Inflammatory macrophage treated with lipopolysaccharide for 4 hours (primary cell): ENCODE results near the gene MYO5A.
"Not testable (repeated sequence)": the region's sequence is repeated elsewhere in the genome, so short reads cannot be mapped to it uniquely, and the experiment has no call there.

Source experiments
- DNase-seq: peaks from one replicate; pipeline ENCODE4 v3.0.0-alpha.2; 2020

Gene MYO5A

DNA sequence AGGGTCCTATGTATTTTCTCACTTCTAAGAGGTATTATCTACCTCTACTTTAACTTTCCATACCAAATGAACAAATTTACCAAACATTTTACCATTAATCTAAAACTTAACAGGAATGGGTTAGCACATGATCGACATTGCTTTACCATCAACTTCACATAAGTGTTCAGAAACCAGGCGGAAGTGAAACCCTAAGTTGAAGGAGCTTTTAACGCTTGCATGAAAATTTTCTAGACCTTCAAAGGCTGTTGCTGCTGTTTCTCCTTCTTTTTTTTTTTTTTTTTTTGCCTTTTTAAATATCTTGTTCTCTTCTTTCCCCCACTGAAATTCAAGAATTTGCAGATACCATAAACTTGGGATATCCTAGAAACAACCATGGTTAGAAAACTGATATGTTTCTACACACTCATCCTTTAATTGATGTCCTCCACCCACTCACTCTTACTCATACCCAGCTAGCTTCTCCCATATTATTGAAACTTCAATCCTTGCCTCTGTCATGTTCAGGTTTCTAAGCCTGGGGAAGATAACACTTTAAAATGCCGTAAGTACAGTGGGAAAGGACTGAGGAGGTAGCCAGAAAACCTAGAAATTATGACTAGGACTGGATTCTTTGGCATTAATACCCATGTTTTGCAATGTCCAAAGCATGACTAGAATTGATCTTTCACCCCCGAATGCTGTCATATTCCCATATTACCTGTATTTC is 24.7 kb downstream of the MYO5A start:
- peak; percentile 83 for DNase-seq

DNA sequence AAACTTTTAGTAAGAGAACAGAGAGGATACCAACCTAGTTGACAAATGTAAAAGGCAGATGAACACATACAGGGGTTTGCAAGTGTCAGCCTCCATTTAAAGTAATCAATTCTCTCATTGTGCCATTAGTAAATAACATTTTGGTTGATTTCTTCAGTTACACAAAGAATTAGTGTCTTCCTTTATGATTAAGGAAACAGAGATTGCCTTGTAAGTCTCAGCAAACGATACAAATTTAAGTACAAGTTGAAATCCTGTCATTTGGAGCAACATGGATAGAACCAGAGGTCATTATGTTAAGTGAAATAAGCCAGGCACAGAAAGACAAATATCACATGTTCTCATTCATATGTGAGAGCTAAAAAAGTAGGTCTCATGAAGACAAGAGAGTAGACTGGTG is 26.1 kb downstream of the MYO5A start:
- no peak for DNase-seq

DNA sequence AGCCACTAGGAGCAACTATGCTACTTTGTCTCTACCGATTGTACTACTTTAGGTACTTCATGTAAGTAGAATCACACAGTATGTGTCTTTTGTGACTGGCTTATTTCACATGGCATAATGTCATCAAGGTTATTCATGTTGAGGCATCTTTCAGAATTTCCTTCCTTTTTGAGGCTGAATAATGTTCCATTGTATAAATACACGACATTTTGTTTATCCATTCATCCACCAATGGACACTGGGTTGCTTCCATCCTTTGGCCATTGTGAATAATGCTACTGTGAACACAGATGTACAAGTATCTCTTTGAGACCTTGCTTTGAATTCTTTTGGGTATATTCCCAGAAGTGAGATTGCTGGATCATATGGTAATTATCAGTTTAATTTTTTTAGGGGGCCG is 29.2 kb downstream of the MYO5A start:
- no peak for DNase-seq

DNA sequence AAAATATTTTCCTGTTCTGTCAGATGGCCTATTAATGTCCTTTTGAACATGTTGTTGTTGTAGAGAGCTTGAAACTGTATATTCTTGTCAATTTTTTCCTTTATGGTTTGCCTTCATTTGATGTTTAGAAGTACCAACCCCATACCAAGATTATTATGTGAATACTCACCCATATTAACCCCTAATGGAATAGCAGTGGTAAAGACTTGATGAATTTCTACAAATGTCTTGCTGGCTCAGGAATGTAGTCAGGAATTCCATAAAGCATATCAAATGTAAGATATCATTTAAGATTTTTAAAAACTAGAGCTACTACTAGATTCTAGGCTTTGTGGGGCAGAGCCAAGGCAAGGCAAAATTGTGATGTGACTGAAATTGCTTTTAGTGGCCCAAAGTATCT is 30.0 kb downstream of the MYO5A start:
- no peak for DNase-seq

DNA sequence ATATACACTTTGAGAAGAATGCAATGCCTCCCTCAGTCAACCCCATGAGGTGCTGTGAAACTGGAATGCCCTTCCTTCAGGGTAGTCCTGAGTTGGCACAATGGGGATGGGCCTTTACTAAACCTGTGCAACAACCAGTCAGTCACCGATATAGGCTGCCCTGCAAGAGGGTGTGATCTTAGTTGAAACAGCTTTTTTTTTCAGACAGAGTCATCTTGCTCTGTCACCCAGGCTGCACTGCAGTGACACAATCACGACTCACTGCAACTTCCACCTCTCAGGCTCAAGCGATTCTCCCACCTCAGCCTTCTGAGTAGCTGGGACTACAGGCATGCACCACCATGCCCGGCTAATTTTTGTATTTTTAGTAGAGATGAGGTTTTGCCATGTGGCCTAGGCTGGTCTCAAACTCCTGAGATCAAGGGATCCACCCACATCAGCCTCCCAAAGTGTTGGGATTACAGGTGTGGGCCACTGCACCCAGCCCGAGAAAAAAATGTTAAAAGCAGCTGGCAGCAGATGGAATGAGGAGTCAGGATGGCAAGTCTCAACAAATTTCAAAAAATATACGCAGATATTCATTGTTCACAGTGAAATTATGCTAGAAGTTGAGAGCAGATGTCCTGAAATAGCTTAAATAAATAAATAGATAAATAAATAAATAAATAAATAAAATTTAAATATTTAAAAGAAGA is 31.8 kb downstream of the MYO5A start:
- peak; percentile 72 for DNase-seq

DNA sequence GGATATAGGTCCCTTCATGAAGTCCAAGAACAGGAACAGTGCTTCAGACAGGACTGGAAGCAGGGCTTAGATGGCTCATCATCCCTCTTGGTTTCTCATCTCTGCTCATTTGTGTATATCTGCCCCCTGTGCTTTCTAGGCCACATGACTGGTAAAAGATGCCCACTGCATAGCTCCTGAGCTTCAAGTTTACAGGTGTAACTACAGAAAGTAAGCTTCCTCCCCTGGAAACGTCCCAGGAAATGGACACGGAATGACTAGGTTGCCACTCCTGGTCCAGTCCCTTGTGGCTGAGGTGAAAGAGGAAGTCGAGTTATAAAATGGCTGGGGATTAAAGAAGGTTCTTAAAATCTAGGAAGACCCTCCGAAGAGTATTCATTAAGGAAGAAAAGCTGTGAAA is 32.5 kb downstream of the MYO5A start:
- DNase-seq, result no peak

DNA sequence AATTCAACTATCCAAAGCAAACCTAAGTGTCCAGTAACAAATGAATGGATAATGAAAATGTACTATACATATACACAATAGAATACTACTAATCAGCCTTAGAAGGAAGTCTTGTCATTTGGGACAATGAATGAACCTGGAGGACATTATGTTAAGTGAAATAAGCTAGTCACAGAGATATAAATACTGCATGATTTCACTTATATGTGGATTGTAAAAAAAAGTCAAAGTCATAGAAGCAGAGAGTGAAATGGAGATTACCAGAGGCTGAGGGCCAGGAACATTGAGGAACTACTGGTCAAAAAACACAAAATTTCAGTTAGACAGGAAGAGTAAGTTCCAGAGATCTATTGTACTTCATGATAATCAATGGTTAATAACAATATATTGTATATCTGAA is 33.6 kb downstream of the MYO5A start:
- no peak for DNase-seq

DNA sequence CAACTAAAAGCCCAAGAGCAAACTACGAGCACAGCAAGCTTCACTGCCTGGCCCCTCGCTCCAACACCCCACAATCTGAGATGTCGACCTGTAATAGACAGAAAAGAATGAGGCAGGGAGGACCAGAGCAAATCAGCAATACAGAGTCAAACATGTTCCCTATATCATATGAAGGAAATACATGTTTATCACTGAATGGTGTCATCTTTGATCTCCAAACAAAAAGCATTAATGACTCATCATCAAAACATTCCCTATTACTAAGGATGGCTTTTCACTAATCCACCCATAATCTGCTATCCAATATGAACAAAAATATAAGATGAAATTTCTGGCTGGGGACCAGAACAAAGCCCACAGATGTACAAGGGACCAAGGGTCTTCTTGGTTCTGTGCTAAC is 34.7 kb downstream of the MYO5A start:
- no peak for DNase-seq

DNA sequence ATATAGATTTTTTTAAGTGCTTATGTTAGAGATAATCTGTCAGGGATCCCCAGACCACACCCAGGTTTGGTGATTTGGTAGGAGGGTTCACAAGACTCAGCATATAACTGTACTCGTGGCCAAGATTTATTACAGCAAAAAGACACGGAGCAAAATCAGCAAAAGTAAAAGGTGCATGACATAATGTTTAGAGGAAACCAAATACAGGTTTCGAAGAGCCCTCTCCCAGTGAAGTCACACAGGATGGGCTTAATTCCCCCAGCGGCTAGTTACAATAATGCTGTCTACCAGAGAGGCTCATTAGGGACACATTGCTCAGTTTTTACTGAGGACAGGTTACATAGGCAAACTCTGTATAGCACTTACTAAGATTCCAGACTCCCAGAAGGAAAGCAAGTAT is 36.5 kb downstream of the MYO5A start:
- no peak for DNase-seq

DNA sequence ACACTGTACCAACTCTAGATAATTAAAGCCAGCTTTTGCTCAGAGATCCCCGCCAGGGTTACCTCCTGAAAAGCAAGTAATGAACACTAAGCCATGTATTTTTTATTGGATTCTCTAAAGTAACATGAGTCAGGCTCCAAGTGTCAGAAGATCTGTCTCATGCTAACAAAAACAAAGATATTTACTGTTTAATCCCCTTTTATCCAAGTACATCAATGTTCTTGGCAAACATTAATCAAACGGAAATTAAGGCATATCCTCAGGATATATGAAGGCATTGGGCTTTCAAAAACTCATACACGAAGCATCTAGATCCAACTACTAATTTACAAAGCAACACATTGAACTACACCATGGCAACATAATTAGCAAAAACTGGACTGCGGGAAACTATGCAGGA is 37.2 kb downstream of the MYO5A start:
- no peak for DNase-seq

DNA sequence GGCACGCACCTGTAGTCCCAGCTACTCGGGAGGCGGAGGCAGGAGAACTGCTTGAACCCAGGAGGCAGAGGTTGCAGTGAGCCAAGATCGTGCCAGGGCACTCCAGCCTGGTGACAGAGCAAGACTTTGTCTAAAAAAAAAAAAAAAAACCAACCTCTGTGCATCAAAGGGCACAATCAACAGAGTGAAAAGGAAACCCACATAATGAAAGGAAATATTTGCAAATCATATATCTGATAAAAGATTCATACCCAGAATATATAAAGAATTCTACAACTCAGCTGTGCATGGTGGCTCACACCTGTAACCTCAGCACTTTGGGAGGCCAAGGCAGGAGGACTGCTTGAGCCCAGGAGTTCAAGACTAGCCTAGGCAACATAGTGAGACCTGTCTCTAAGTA is 39.2 kb downstream of the MYO5A start:
- DNase-seq, result not testable (repeated sequence)

DNA sequence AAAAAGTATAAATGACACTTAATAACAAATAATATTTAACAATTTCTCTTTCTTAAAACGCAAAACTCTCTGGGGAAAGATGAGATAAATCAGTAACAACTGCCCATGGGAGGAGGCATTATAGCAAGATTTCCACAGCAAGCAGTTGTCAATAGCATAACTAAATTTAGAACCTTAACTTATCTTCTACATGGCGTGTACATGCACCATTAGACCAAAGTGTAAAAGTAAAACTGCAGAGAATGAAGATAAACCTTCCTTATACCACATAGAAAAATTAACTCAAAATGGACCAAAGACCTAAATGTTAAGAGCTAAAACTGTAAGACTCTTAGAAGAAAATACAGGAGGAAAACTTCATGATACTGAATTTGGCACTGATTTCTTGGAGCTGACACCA is 39.9 kb downstream of the MYO5A start:
- DNase-seq, result no peak

DNA sequence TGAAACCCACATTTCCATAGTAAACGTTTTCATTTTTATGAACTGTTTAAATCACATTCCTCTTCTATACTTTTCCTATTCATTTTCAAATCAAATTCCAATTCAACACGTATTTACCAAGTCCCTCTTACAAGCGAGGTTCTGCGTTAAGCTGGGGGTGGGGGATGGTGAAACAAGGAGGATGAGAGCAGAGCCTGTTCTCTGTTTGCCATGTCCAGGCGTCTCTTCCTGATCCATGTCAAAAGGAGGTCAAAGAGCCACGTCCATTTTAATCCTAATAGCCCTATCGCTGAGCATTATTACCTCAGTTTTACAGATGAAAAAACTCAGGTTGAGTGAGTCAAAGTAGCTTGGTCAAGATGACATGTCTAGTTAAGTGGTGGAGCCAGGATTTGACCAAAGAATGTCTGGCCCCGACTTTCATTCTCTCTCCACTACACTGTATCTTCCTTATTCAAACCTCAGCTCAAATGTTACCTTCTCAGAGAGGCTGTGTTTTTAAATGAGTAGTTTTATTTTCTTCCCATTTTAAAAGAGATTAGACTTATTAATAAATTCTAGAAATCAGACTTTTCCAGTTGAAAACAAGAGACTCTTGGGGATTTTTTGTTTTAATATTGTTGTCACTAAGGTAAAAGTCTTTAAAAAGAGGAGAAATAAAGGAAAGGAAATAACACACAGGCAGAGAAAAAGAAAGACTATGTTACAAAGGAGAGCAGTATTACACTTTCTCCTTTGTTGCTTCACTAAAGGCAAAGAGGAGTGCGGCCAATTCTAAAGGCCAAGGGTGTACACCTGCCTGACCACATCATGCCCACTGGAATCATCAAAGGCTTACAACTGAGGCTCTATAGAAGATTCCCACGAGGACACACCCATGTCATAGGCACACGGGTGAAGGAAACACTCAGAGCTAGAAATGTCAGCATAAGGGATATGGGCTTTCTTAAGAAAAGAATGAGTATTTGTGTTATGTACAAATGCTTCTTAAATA is 42.4 kb downstream of the MYO5A start:
- no peak for DNase-seq

DNA sequence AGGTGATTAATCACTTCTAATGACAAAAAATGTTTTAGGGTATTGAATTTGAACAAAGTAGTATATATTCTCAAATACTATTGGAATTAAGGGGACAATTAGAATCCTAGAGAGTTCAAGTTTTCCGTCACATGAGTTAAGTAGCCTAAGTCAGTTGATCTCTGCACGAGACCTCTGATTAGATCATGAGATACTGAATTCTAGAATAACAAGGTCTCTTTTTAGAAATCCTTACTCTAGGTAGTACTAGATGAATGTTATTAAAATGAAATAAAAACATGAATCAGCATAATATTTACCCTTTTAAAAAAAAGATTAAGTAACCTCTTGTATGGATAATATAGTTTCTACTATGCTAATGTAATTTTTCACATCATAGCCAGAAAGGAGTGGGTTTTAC is 43.4 kb downstream of the MYO5A start:
- no peak for DNase-seq

DNA sequence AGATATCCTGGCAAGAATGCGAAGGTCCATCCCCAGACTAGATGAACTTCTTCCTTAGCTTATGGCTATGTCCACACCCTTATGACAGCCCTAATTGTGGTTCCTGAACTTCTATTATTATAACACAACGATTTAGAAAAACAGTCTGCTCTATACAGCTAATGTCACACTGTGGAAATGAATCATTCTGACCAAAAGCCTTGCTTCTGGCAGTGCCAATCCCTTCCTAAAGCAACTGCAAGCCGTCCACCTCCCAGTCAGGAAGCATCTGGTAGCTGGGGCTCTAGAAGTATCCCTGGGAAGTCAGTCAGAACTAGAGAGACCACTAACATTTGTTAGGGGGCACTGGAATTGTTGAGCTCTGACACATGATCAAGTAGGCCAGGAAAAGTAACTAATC is 45.0 kb downstream of the MYO5A start:
- peak; percentile 72 for DNase-seq

DNA sequence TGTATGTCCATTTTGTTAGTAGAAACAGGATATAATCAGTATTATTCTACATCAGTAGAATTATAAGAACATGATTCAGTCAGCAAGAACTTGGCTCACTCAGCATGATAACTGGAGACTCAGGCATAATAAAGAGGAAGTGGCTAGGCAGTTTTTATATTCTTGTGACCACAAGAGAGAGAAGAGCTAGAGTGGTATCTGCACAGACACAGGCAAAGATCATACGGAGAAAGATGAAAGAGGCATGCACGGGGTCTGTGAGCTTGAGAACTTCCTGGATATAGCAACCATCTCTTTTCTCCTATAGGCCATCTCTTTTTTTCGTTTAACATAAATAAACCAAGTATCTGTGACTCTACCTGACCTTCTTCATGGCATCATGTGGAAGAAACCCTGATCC is 46.8 kb downstream of the MYO5A start:
- DNase-seq, result peak; percentile 80

DNA sequence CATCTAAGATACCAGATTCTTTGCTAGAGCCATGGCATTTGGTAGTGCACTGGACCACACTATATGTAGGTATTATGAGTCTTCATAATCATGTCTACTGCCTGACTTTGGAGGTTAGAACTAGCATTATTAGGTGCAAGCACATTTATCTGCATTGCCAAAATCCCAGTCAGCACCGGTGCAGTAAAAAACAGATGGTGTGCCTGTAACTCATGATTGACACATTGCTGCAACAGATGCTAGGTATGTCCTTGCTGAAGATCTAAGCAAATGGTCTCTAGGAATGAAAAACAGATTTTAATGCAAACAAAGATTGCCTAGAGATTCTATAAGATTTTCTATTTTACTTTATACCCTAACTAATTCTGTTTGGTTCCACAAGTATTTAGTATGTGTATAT is 47.7 kb downstream of the MYO5A start:
- DNase-seq, result no peak

DNA sequence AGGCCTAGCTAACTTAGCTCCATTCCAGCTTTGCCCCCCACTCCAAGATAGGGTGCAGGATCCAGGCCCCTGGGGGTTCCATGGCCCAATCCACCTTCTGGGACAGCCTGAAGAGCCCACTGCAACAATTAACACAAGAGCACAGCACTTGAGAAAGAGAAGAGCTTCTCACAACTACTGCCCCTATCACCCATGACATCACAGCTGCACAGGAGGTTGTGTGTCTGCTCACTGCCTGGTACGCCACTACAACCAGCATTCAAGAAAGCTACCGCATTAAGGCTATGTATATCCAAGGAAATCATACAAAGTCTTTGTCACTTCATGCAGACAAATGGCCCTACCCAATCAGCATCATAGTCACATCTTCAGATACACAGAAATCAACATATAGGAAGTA is 62.0 kb downstream of the MYO5A start:
- DNase-seq, result no peak

DNA sequence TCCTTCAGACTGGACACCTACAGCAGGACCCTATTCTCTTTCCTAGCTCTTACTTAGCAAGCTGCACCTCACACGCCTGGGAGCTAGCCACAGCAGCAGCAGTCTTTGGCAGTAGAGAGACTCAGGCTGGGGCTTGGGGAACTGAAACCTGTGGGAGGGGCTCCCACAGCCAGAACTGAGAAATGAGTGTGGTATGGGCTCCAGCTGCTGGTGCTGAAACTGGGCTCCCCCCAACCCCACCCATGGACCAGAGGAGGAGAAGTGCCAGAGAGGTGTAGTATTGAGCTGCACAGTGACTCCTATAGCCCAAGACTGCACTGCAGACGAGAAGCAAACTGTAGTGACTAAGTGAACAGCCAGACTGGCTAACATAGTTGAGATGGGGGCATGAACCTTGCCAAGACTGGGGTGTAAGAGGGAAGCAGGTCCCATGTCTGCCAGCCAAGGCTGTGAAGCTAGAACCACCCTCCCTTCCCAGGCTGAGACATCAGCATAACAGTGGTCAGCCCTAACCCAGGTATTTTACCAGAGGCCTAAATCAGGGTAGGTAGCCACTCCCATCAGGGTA is 62.5 kb downstream of the MYO5A start:
- peak; percentile 86 for DNase-seq

DNA sequence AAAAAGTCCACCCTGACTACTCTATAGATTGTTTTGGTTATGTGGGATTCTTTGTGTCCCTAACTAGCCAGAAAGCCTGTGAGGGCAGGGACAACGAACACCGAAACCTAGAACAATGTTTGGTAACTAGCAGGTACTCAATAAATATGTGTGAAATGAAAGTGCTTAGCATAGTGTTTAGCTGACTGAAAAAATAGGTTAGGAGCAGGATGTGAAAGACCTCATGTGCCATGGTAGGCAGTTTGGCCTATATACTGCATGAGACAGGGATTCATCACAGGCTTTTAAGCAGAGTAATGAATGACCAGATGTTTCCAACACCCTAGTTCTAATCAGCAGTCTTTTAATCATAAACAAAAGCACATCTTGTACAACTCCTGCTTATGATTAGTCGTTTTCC is 64.2 kb downstream of the MYO5A start:
- DNase-seq, result no peak

DNA sequence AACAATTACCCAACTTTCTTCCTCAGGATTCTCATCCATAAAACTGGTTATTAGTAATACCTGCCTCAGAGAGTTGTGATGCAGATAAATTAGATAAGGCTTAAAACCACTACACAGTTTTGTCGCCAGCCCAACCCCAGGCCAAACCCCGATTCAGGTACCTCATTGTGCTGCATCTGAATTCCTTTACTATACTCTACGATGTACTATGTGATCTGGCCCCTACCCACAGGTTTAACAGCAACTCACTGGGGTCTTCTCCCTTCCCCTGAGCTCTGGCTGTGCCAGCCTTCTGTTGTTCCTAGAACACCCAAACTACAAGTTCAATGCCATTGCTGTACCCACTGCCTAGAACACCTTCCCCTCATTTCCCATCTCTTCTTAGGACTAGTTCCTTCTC is 64.6 kb downstream of the MYO5A start:
- DNase-seq, result no peak

DNA sequence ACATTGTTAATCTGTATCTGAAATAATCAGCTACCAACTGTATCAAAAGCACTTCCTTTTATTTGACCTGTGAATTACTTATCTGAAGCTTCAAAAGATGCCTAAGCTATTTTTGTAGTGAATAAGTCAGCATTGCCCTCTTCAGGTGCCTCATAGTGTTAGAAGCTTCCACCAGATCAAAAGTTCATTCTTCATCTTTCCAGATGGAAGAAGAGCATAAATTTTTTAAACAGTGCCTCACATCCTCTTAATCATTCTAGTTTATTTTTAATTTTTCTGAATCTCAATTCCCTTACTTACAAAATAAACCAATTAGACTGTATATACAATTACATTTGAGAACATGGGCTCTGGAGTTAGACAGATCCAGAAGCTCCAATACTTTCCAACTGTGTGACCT is 65.0 kb downstream of the MYO5A start:
- no peak for DNase-seq

DNA sequence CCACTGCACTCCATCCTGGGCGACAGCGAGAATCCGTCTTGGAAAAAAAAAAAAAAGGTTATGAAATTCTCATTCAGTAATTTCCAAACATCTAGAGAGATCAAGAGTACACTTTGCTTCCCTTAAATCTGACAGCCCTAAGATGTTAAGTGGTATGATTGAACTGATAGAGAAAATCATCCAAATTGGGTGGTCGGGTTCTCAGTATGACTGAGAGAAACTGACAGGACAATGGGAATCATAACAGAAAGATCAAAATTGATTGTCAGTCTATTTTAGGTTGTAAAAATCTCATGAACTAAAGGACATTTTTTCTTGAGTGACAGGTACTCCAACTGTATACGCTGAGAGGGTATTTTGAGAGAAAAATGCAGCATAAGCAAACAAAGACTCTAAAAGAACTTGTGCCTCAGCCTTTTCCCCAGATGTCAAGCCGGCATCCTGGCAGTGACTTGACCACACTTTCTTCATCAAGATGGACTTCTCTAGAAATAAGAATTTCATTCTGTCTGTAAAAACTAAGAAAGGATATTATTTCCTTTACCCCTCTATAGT is 65.8 kb downstream of the MYO5A start:
- no peak for DNase-seq
